Raji (cell line): ENCODE measurements around the gene CCNB1IP1.

Experiments used
- POLR2A ChIP-seq: IDR thresholded peaks from 2 replicates; pipeline ENCODE4 v1.6.1; 2011; ENCODE audit warnings: low read depth, low read length, control low read depth; ENCODE audit not compliant: insufficient read depth

The CCNB1IP1 gene

DNA sequence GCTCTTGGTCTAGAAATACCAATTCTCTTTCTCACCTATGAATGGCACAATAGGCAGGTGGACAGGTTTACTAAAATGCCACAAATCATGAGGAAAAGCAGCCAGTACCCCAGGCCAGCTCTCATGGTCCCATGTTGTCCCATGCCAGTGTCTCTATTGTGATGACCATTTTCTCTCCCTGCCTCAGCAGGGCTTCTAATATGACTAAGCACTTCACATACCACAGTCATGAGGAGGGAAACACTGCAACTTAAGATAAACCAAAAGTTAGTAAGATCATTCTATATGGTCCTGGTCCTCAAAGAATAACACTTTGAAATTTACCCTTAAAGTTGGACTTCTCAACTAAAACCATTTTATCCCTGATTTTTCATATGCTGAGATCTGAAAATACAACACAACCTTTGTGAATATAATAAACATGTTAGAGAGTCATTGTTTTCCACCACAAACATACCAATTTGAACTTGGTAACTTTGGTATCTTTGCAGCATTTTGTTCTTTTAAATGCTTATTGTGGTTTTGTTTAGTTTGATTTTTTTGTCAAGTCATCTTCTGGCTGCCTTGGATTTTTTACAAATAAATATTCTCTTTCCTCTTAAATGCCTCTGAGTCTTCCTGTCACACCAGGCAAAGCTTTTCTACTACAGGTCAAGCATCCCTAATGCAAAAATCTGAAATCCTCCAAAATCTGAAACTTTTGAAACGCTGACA is 30.9 kb downstream of the CCNB1IP1 start:
- no peak for TF ChIP-seq POLR2A

DNA sequence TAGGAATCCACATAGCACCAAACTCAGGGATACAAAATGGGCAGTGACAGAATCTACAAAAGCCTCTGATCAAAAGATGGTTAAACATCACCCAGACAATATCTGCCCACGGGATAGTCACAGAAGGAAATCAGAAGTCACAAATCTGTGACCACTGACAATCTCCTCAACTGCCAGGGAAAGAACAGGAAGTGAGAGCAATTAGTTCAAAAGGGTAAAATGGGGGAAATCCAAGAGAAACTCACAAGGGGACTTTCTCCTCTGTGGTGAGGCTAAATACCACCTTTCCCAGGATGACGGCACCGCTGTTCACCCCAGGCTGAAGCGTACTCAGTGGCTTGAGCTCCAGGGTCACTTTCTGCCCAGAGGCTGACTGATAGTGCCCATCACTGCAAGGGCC is 38.0 kb downstream of the CCNB1IP1 start:
- no peak for TF ChIP-seq POLR2A

DNA sequence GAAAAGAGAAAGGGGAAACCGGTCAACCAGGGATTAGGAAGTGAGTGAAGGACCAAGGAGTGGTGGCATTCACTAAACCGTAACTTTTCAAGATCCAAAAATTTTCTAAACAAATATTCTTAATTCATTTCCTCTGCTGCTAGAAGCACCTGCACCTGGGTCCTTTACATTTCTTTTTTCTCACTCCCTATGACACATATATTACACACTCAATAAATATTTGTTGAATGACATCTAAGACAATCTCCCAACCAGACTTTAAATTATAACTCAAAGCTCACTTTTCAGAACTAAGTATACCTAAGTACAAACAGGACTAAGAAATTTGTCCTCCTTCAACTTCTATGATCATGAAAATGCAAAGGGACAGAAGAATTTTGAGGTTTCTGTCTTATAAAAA is 38.4 kb downstream of the CCNB1IP1 start:
- TF ChIP-seq POLR2A: no peak

DNA sequence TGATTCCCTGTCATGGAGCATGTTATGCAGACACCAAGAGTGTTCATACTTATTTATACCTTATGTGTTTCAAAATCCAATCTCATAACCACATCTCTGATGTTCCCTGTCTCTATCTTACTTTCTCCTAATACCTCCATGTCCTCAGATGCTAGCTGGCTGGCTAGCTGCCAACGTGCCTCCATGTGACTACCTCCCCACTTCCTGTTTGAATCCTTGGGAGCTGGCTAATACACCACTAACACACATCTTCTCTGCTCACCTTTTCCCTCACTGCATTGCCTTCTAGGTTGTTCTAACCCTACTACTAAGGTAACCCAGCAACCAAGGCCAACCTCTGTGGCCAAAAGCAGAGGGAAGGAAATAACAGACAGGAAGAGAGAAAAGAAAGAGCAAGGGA is 54.7 kb downstream of the CCNB1IP1 start:
- TF ChIP-seq POLR2A: no peak

GRCh38 chr14:20277409-20277808 is 55.7 kb downstream of the CCNB1IP1 start:
- TF ChIP-seq POLR2A: no peak

DNA sequence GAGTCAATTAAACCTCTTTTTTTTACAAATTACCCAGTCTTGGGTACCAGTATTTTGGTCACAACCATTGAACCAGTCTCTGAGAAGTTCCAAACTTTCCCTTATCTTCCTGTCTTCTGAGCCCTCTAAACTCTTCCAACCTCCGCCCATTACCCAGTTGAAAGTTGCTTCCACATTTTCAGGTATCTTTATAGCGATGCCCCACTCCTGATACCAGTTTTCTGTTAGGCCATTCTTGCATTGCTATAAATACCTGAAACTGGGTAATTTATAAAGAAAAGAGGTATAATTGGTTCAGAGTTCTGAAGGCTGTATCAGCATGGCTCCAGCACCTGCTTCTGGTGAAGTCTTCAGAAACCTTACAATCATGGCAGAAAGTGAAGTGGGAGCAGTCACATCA is 59.0 kb downstream of the CCNB1IP1 start:
- no peak for TF ChIP-seq POLR2A

- TF ChIP-seq POLR2A: no peak
These were observed 70.4 kb downstream of the CCNB1IP1 start for GRCh38 chr14:20262642-20263128.
